ENCODE data around the gene RPS10. TPM values are rescaled to one million over a fixed set of nuclear protein-coding genes. Genes with fewer than 3 reads are reported as not detected.

Gene RPS10
- total RNA-seq, result 1,703 TPM

DNA sequence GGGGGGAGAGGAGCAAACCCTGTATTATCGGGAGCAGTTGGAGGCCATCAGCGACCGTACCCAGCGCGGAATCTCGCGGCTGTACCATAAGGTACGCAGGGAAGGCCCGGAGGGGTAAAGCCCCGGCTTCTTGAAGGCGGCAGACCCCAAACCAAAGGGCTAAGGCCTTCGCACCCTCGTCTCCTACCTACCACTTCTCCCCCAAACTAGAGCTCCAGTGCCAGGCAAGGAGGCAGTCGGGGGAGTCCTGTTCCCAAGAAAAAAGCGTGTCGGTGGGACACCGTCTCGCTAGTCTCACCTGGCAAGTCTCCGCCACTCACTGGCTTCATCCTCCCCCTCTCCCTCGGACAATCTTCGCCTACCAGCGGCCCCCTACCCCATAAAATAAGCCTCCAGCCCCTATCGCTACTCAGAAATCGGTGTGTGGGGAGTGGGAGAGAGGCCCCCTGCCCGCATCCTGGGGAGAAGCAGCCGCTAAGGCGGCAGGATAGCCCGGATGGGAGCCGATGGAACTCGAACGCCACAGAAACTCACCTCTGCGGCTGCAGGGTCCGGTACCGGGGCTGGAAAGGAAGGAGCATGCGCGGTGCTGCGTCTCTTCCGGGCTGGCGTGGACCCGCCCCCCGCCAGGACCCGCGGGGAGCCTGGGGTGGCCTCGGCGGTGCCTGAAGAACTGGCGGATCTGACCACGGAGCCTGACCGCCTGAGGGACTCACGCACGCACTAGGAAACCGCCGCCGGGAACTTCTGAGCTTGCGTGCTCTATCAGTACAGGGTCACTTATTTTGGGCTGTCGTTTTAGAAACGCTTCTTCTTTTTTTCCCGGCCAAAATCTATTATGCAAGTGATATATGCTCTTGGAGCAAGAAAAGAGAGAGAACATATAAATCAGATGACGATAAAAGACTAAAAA lies at the start of gene RPS10:
Gene RPS10, minus strand, starts transcription at position 572 of the 913 bp plus-strand sequence. CDS start 848 bp downstream, outside the sequence.
- H3K4me1 ChIP-seq, result peaks cover 0 to 9% of the 10 kb centered on the region in 2 donors
- intact Hi-C loops (cut with DNase I), result loop anchor here (2.0 to 5.0 kb wide), 3 partner anchors 101 to 332 kb away; partner anchors contain the start of gene SNRPC

DNA sequence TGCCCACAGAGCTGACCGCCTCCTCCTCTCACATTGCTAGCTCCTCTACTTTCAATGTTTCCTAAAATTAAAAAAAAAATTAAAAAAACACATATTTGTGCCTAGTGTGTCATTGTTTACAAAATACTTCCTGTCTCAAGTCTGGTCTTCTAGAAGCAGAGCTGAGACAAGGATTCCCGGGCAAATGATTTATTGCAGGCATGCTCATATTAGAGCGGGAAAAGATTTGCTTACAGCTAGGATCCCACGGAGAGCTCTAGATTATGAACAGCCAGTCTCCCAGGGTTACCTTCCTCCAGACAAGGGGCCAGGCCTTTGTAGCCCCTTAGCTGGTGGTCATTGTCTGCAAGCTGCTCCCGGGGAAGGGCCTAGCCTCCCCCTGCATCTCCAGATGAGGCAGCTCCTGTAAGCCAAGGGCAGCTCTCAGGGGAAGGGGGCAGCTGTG lies 49.4 kb upstream of the RPS10 start:
- DNase-seq (ENCODE audit: low spot score in 2 of 2), result no peak
- Histone ChIP-seq H3K4me1 (no peaks in the 10 kb centered on the region), H3K4me3 (no peak overlapping the region), H3K9me3 (no peaks in the 10 kb centered on the region), H3K27ac (no peak overlapping the region), H3K36me3 (no peaks in the 10 kb centered on the region), H3K27me3 (no peaks in the 10 kb centered on the region)
- TF ChIP-seq, protein P1, sequence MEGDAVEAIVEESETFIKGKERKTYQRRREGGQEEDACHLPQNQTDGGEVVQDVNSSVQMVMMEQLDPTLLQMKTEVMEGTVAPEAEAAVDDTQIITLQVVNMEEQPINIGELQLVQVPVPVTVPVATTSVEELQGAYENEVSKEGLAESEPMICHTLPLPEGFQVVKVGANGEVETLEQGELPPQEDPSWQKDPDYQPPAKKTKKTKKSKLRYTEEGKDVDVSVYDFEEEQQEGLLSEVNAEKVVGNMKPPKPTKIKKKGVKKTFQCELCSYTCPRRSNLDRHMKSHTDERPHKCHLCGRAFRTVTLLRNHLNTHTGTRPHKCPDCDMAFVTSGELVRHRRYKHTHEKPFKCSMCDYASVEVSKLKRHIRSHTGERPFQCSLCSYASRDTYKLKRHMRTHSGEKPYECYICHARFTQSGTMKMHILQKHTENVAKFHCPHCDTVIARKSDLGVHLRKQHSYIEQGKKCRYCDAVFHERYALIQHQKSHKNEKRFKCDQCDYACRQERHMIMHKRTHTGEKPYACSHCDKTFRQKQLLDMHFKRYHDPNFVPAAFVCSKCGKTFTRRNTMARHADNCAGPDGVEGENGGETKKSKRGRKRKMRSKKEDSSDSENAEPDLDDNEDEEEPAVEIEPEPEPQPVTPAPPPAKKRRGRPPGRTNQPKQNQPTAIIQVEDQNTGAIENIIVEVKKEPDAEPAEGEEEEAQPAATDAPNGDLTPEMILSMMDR (IDR thresholded peaks at IDR 0.05), result no peak
- intact Hi-C loops (cut with DNase I), result no loop called here

More for the DNA sequence above, at the start of gene RPS10:
- TF ChIP-seq, protein P1 (IDR thresholded peaks at IDR 0.05), result no peak
- Histone ChIP-seq H3K4me3 (peak within 1 kb of the TSS; percentile 70 to 88), H3K27me3 (no peaks in the 10 kb centered on the region), H3K36me3 (peaks cover 31 to 42% of the 10 kb centered on the region in 2 donors), H3K9me3 (no peaks in the 10 kb centered on the region), H3K27ac (peak within 1 kb of the TSS; percentile 83 to 85)
- peak; percentile 41 to 94 for DNase-seq (ENCODE audit: low spot score in 2 of 2)

DNA sequence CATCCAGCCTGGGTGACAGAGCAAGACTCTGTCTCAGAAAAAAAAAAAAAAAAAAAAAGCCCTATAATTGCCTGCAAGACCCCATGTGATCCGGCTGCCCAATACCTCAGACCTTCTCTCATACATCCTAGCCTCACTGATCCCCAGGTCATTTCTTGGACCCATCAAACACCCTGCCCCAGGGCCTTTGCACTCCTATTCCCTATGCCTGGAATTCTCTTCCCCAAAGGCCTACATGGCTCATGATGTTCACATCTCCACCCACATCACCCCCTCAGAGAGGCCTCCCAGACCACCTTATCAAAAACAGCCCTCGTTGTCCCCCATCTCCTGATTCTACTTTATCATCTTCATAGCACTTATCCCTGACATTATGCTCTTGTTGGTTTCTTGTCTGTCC lies 48.9 kb upstream of the RPS10 start:
- no peaks in the 10 kb centered on the region for H3K4me1 ChIP-seq
- no peaks in the 10 kb centered on the region for H3K36me3 ChIP-seq
- TF ChIP-seq, protein P1 (IDR thresholded peaks at IDR 0.05), result no peak
- DNase-seq (ENCODE audit: low spot score in 2 of 2), result no peak
- intact Hi-C loops (cut with DNase I), result no loop called here
- H3K27ac ChIP-seq, result no peak overlapping the region
- H3K4me3 ChIP-seq, result no peak overlapping the region
- no peaks in the 10 kb centered on the region for H3K9me3 ChIP-seq
- H3K27me3 ChIP-seq, result no peaks in the 10 kb centered on the region

DNA sequence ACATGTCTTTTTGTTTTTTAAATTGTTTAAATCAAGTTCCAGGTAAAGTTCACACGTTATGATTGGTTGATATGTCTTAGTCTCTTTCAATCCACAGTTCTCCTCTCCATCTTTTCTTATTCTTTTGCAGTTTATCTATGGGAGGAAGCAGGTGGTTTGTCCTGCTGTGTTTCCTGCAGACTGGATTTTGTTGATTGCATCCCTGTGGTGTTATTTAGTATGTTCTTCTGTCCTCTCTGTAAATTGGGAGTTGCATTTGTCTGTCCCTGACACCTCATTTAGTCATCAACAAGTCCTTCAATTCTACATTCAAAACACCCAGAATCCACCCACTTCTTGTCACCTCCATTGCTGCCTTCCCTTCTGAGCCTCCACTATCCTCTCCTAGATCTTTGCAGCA lies 48.1 kb upstream of the RPS10 start:
- Histone ChIP-seq H3K4me3 (no peak overlapping the region), H3K27ac (no peak overlapping the region), H3K36me3 (no peaks in the 10 kb centered on the region), H3K9me3 (no peaks in the 10 kb centered on the region), H3K27me3 (no peaks in the 10 kb centered on the region), H3K4me1 (no peaks in the 10 kb centered on the region)
- intact Hi-C loops (cut with DNase I), result no loop called here
- TF ChIP-seq, protein P1 (IDR thresholded peaks at IDR 0.05), result no peak
- no peak for DNase-seq (ENCODE audit: low spot score in 2 of 2)

DNA sequence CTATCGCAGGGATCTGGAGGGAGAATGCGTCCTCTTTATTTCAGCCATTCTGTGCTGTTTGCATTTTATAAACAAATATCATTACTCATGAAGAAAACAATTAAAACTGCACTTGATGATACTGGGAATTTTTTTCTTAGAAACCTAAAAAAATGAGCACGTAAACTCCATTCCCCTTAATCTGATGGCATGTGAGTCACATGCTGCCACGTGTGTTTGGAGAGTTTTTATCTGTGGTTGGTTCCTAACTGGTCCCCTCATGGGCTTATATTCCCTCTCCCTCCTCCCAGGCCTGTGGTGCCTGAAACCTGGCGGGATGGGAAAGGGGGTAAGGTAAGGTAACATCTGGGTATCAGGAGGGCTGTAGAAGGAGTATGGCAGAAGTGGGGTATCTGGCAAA lies 46.6 kb upstream of the RPS10 start:
- Histone ChIP-seq H3K9me3 (no peaks in the 10 kb centered on the region), H3K4me3 (no peak overlapping the region), H3K4me1 (no peaks in the 10 kb centered on the region), H3K27me3 (no peaks in the 10 kb centered on the region), H3K27ac (no peak overlapping the region), H3K36me3 (no peaks in the 10 kb centered on the region)
- TF ChIP-seq, protein P1 (IDR thresholded peaks at IDR 0.05), result no peak
- no peak for DNase-seq (ENCODE audit: low spot score in 2 of 2)
- intact Hi-C loops (cut with DNase I), result no loop called here
